Non-pigmented ciliary epithelial cell (primary cell): ENCODE data around the gene TMEM107.

ENCODE experiments used
- DNase-seq: peaks from one replicate; pipeline ENCODE4 v3.0.0-alpha.2; 2010; ENCODE audit warnings: low read depth

TMEM107 gene

DNA sequence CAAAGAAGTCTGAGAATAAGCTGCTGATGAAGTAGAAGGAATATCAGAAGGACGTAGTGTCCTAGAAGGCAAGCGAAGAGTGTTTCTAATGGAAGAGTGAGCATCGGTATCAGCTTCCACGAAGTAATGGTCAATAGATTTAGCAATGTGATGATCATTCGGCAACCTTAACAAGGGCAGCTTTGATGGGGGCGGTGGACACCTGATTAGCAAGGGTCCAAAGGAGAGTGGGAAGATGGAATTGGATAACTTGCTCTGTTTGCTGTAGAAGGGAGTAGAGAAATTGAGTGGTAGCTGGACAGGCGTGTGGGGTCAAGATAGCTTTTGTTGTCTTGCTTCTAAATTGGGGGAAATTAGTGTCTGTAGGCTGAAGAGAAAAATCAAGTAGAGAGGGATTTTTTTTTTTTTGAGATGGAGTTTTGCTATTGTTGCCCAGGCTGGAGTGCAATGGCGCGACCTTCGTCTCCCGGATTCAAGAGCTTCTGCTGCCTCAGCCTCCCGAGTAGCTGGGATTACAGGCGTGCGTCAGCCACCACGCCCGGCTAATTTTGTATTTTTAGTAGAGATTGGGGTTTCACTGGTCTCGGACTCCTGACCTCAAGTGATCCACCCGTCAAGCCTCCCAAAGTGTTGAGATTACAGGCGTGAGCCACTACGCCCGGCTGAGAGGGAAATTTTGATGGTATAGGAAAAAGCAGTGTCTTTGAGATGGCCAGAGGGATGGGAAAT lies 38.4 kb downstream of the TMEM107 start:
- no peak for DNase-seq

DNA sequence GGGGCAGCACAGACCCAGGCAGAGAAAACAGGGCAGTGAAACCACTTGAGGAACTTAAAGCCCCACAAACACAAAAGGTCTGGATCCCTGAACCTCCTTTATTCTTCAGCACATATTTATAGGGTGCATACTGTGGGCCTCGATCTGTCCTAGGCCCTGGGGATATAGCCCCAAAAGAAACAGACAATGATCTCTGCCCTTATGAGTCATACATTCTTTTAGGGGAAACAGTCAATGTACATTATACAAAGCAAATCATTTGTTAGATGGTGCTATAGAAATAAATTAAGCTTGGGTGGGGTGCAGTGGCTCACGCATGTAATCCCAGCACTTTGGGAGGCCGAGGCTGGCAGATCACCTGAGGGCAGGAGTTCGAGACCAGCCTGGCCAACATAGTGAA lies 42.2 kb downstream of the TMEM107 start:
- DNase-seq = no peak

DNA sequence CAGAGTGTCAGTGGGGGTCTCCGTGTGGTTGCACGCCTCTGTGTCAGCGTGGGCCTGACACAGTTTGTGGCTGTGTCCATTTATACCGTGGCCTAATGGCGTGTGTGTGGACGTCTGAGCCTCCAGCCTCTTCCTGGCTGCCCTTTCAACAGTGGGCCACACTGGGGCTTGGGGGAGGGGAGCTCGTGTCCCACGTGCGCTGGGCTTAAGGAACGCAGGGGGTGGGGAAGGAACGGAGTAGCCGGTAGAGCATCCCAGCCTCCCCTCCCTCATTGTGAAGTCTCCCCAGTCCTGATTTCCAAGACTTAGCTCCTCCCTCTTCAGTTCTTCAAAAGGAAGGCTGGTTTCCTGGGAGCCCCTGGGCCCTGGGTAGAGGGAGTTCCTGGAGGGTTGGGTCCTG lies 42.8 kb downstream of the TMEM107 start:
- no peak for DNase-seq

DNA sequence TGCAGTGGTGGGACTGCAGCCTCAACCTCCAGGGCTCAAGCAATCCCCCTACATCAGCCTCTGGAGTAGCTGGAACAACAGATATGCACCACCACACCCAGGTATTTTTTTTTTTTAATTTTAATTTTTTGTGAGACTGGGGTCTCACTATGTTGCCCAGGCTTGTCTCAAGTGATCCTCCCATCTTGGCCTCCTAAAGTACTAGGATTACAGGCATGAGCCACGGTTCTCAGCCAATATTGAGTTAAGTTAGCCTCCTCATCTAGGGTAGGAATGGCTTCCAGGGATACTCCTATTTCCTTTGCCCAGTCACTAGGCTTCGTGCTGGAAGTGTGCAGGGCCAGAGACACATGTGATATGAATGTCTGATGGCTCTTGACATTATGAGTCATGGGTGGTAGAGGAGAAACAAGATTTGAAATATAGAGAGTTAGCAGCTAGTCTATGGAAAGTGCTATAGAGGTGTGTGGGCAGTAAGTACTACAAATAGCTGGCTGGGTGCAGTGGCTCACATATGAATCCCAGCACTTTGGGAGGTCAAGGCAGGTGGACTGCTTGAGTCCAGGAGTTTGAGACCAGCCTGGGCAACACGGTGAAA lies 44.2 kb downstream of the TMEM107 start:
- no peak for DNase-seq

GRCh38 chr17:8128125-8128784 lies 47.9 kb downstream of the TMEM107 start:
- no peak for DNase-seq

GRCh38 chr17:8126491-8127066 lies 49.6 kb downstream of the TMEM107 start:
- DNase-seq = no peak

GRCh38 chr17:8125947-8126490 lies 50.2 kb downstream of the TMEM107 start:
- DNase-seq = no peak

DNA sequence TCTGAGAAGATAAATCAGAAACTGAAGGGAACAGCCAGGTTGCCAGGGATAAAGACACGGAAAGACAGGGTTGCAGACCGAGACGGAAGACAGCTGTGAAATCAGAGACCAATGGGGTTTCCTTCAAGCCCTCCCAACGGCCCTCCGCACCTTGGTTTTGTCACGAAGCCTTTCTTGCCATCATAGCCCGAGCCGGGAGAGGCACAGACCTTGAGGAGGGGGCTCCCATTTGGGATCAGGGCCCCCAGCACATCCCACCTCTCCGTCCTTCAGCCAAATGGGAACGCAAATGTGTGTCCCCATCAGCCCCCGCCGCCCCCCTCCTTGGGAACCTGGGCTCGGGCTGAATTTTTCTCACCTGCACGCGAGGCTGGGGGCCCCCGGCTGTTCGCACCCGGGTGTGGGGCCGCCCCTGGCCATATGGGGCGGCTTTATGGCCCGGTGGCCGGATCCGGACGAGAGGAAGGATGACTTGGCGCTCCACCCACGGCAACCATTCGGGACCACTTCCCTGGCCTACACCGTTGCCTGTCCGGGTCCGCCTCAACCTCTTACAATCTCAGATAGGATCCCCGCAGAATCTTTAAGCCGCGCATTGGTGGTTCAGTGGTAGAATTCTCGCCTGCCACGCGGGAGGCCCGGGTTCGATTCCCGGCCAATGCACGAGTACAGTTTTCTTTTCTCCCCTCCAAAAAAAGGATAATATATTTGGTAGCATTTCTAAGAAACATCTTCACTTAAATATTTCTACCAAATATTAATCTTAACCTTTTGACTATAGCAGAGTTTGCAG lies 50.8 kb downstream of the TMEM107 start:
- DNase-seq = no peak

- no peak for DNase-seq
Observed at GRCh38 chr17:8124350-8125153, 51.6 kb downstream of the TMEM107 start.

DNA sequence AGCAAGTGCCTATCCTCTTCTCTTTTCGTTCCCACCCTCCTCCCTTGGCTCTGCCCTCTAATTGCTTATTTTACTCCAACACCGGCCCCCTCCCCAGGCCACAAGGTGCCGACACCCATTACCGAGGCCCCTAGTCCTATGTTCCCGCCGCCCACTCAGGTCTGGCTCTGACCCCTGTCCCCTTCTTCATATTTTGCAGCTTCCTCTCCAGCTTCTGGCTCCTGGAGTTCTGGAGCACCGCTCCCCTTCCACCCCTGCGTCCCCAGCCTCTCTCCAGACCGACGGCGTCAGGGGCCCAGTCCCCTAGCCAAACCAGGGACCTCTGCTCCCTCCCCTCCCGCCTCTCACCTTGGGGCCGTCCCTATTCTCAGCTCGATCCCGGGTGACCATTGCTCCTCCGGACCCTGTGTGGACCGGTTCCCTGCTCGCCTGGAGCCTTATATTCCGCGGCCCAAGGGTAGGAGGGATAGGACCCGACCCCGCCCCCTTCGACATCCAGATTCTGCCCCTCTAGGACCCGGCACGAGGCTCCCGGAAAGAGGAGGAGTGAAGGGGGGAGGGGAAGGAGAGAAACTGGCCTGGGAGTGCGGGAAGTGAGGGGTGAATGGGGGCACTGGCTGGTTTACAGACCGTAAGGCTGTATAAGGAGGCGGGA lies 52.4 kb downstream of the TMEM107 start, which contains the start of gene HES7:
HES7 (minus strand) TSS at position 412 of the 655 bp plus-strand sequence; CDS start at position 390, 22 bp downstream.
- no peak for DNase-seq

DNA sequence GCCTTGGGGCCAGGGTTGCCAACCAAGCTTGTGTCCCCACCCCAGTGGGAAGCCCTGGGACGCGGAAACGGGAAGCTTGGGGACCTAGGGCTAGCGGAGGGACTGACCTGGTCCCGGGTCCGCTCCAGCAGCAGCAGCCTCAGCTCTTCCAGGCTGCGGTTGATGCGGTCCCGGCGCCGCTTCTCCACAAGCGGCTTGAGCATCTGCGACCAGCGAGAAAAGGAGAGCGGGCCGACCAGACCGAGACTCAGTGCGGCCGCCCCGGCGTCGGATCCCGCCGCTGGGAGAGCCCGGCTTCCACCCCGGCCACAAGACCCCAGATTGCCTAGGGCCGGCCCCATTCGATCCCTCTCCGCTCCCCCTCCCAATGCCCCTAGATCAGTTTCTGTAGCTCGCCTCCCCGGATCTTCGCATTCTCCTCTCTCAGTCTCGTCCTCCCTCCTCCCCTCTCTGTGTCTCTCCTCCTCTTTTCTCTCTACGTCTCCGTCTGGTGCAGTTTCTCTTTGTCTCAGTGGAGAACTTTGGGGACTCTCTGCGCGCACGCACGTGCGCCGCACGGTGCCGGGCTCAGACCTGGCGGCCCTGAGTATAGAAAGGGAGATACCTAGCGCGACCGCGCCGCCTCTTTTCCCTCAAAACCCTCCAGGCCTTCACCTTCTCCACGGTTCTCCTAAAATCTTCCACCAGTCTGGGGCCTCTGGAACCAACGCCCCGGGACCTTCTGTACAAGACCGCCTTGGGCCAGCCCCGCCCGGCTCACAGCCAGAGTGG lies 53.1 kb downstream of the TMEM107 start:
- DNase-seq = no peak
